Neural progenitor cell (in vitro differentiated cells): ENCODE data around the gene AOC3. TPM values are rescaled to one million over a fixed set of nuclear protein-coding genes. Genes with fewer than 3 reads are reported as not detected.
"Not testable (repeated sequence)": the region's sequence is repeated elsewhere in the genome, so short reads cannot be mapped to it uniquely, and the experiment has no call there.

Source experiments
- DNase-seq: peaks from one replicate; pipeline ENCODE4 v3.0.0-alpha.2; 2016; ENCODE audit warnings: low spot score
- H2AFZ ChIP-seq: fragments of 200-600 bp; sonication (generic); replicated peaks from 2 replicates; pipeline ENCODE4 v1.6.1; 2016; ENCODE audit warnings: antibody characterized with exemption
- H3F3A ChIP-seq: fragments of 200-600 bp; sonication (generic); 2 replicates; pipeline ENCODE4 v1.6.1; 2016; ENCODE audit warnings: antibody characterized with exemption, low read depth
- H3K27ac ChIP-seq: fragments of 200-600 bp; sonication (generic); 2 replicates; pipeline ENCODE4 v1.5.1; 2016; ENCODE audit warnings: mild to moderate bottlenecking
- H3K27me3 ChIP-seq: fragments of 200-600 bp; sonication (generic); 2 replicates; pipeline ENCODE4 v1.6.1; 2016; ENCODE audit warnings: mild to moderate bottlenecking, moderate library complexity
- H3K36me3 ChIP-seq: fragments of 200-600 bp; sonication (generic); 2 replicates; pipeline ENCODE4 v1.5.1; 2016
- H3K4me1 ChIP-seq: fragments of 200-600 bp; sonication (generic); 2 replicates; pipeline ENCODE4 v1.6.1; 2016; ENCODE audit warnings: mixed run types
- H3K4me2 ChIP-seq: fragments of 200-600 bp; sonication (generic); 2 replicates; pipeline ENCODE4 v1.6.1; 2016
- H3K4me3 ChIP-seq: fragments of 200-600 bp; sonication (generic); 2 replicates; pipeline ENCODE4 v1.5.1; 2016
- H3K79me2 ChIP-seq: fragments of 200-600 bp; sonication (generic); 2 replicates; pipeline ENCODE4 v1.6.1; 2016; ENCODE audit warnings: low read depth
- H3K9ac ChIP-seq: fragments of 200-600 bp; sonication (generic); 2 replicates; pipeline ENCODE4 v1.6.1; 2016
- H3K9me3 ChIP-seq: fragments of 200-600 bp; sonication (generic); 2 replicates; pipeline ENCODE4 v1.5.1; 2016; ENCODE audit warnings: low read depth
- H4K20me1 ChIP-seq: fragments of 200-600 bp; sonication (generic); 2 replicates; pipeline ENCODE4 v1.6.1; 2016; ENCODE audit warnings: low read depth
- H3K27ac Mint-ChIP-seq: 3 replicates; pipeline ENCODE4 v1.8.0; 2021; ENCODE audit warnings: mixed read lengths
- H3K27me3 Mint-ChIP-seq: 2 replicates; pipeline ENCODE4 v1.8.0; 2022; ENCODE audit warnings: low read depth, mild to moderate bottlenecking, inconsistent platforms, moderate library complexity, mixed read lengths; ENCODE audit not compliant: insufficient read depth
- H3K36me3 Mint-ChIP-seq: 3 replicates; pipeline ENCODE4 v1.8.0; 2021; ENCODE audit warnings: mixed read lengths
- H3K4me1 Mint-ChIP-seq: 3 replicates; pipeline ENCODE4 v1.8.0; 2021; ENCODE audit warnings: mixed read lengths
- H3K4me3 Mint-ChIP-seq: 3 replicates; pipeline ENCODE4 v1.8.0; 2021; ENCODE audit warnings: mild to moderate bottlenecking, moderate library complexity, mixed read lengths
- H3K9me3 Mint-ChIP-seq: 3 replicates; pipeline ENCODE4 v1.8.0; 2020; ENCODE audit warnings: mixed read lengths
- CTCF ChIP-seq: fragments of 200-600 bp; sonication (generic); IDR thresholded peaks from 2 replicates; pipeline ENCODE4 v1.5.1; 2017; ENCODE audit warnings: antibody characterized with exemption, mild to moderate bottlenecking
- EZH2 ChIP-seq: fragments of 200-600 bp; sonication (generic); IDR thresholded peaks from 2 replicates; pipeline ENCODE4 v1.6.1; 2017; ENCODE audit warnings: antibody characterized with exemption, mild to moderate bottlenecking, moderate library complexity
- EZH2phosphoT487 ChIP-seq: fragments of 200-600 bp; sonication (generic); IDR thresholded peaks from 2 replicates; pipeline ENCODE4 v1.6.1; 2017; ENCODE audit warnings: antibody characterized with exemption
- total RNA-seq: library from RNA; depleted of rRNA; stranded (reverse); fragments of >200 nt; gene quantifications from 2 replicates; pipeline ENCODE4 v1.2.3, GENCODE V29; 2015; ENCODE audit warnings: low replicate concordance

Gene AOC3
- total RNA-seq, 1 donor from 2014 or later = not detected

DNA sequence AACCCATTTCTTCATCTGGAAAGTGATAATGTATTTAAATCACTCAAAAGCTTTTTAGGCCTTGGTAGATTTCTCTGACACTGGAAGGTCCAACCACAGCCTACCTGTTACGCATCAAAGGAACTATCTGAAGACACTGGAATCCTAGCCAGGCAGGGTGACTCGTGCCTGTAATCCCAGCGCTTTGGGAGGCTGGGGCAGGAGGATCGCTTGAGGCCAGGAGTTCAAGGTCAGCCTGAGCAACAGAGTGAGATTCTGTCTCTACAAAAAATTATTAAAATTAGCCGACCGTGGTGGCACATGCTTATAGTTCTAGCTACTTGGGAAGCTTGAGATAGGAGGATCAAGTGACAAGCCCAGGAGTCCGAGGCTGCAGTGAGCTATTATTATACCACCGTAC lies 31.2 kb downstream of the AOC3 start:
- Mint-ChIP-seq H3K9me3 (no peaks in the 10 kb centered on the region), H3K27me3 (peaks cover 11% of the 10 kb centered on the region), H3K36me3 (no peaks in the 10 kb centered on the region), H3K4me3 (no peak overlapping the region), H3K4me1 (peaks cover 8% of the 10 kb centered on the region), H3K27ac (no peak overlapping the region)
- H3K4me1 ChIP-seq = no peaks in the 10 kb centered on the region
- H3K9me3 ChIP-seq = no peaks in the 10 kb centered on the region
- H3K36me3 ChIP-seq = no peaks in the 10 kb centered on the region
- no peak overlapping the region for H3K9ac ChIP-seq
- no peaks in the 10 kb centered on the region for H3F3A ChIP-seq
- H4K20me1 ChIP-seq = no peaks in the 10 kb centered on the region
- no peak overlapping the region for H3K4me3 ChIP-seq
- DNase-seq = no peak
- H2AFZ ChIP-seq = no peak overlapping the region
- no peak overlapping the region for H3K4me2 ChIP-seq
- no peaks in the 10 kb centered on the region for H3K79me2 ChIP-seq
- no peak overlapping the region for H3K27ac ChIP-seq
- H3K27me3 ChIP-seq = peaks cover 18% of the 10 kb centered on the region
- TF ChIP-seq EZH2 = no peak
- no peak for TF ChIP-seq CTCF
- no peak for TF ChIP-seq EZH2phosphoT487

DNA sequence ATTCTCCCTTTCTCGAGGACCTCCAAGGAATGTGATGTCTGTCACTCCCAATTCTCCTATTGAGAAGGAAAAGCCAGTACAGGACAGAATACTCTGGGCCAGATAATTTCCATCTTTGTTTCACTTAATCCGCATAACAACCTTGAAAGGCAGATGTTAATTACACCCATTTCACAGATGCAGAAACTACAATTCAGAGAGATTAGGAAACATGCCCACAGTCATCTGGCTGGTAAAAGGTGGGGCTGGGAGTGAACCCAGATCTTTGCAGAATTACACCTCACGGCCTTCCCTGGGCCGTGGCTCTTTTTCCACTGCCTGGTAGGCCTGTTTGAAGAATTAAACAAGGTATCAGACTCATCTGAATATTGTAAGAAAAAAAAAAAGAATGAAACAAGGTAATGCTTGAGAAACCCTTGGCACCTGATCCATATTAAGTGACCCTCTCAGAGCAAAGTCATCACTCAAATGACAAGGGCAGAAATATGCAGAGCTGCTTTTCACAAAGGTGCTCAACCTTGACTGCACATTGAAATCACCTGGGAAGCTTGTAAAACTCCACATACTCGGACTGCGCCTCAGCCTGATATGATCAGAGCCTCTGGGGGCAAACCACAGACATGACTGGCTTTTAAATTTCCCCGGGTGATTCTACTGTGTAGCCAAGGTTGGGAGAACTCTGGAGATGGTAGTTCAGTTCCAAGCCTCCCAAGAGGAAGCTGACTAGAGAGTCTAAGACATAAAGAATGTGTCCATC lies 33.0 kb downstream of the AOC3 start:
- Mint-ChIP-seq H3K9me3 (no peaks in the 10 kb centered on the region), H3K36me3 (no peaks in the 10 kb centered on the region), H3K4me1 (no peaks in the 10 kb centered on the region), H3K27ac (no peak overlapping the region), H3K4me3 (no peak overlapping the region), H3K27me3 (peaks cover 11% of the 10 kb centered on the region)
- H3K9me3 ChIP-seq = no peaks in the 10 kb centered on the region
- no peak for DNase-seq
- no peak overlapping the region for H2AFZ ChIP-seq
- H3K27me3 ChIP-seq = no peaks in the 10 kb centered on the region
- no peak overlapping the region for H3K4me3 ChIP-seq
- no peaks in the 10 kb centered on the region for H4K20me1 ChIP-seq
- H3K79me2 ChIP-seq = no peaks in the 10 kb centered on the region
- H3K4me1 ChIP-seq = no peaks in the 10 kb centered on the region
- H3F3A ChIP-seq = no peaks in the 10 kb centered on the region
- no peak overlapping the region for H3K9ac ChIP-seq
- H3K36me3 ChIP-seq = no peaks in the 10 kb centered on the region
- TF ChIP-seq EZH2phosphoT487 (no peak), CTCF (no peak), EZH2 (no peak)
- no peak overlapping the region for H3K27ac ChIP-seq
- H3K4me2 ChIP-seq = no peak overlapping the region

DNA sequence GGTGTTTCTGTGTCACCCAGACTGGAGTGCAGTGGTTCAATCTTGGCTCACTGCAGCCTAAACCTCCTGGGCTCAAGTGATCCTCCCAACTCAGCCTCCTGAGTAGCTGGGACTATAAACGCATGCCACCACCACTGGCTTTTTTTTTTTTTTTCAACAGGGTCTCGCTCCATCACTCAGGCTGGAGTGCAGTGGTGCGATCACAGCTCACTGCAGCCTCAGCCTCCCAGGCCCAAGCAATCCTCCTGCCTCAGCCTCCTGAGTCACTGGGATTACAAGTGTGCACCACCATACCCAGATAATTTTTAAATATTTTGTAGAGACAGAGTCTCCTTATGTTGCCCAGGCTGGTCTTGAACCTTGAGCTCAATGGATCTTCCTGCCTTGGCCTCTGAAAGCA lies 34.8 kb downstream of the AOC3 start:
- H3K27ac Mint-ChIP-seq, H3K9ac ChIP-seq, H4K20me1 ChIP-seq, H3K79me2 ChIP-seq, H3K27me3 ChIP-seq, H3K9me3 ChIP-seq, H3K27ac ChIP-seq, H3K4me3 Mint-ChIP-seq, DNase-seq, H3K36me3 ChIP-seq, H2AFZ ChIP-seq, H3K4me3 ChIP-seq, H3K9me3 Mint-ChIP-seq, H3K4me2 ChIP-seq, H3K27me3 Mint-ChIP-seq, H3K36me3 Mint-ChIP-seq, H3K4me1 Mint-ChIP-seq, H3K4me1 ChIP-seq, H3F3A ChIP-seq: not testable (repeated sequence)

GRCh38 chr17:42886283-42887176 lies 35.5 kb downstream of the AOC3 start:
- H3K9ac ChIP-seq = no peak overlapping the region
- no peaks in the 10 kb centered on the region for H3K9me3 Mint-ChIP-seq
- no peak overlapping the region for H3K4me2 ChIP-seq
- H2AFZ ChIP-seq = no peak overlapping the region
- H3K36me3 Mint-ChIP-seq = no peaks in the 10 kb centered on the region
- H3K4me1 Mint-ChIP-seq = peaks cover 3% of the 10 kb centered on the region
- no peaks in the 10 kb centered on the region for H3K9me3 ChIP-seq
- no peaks in the 10 kb centered on the region for H3K79me2 ChIP-seq
- H3K36me3 ChIP-seq = no peaks in the 10 kb centered on the region
- H3K27ac Mint-ChIP-seq = no peak overlapping the region
- no peak overlapping the region for H3K4me3 ChIP-seq
- peaks cover 5% of the 10 kb centered on the region for H3K27me3 Mint-ChIP-seq
- H3K27ac ChIP-seq = no peak overlapping the region
- H4K20me1 ChIP-seq = no peaks in the 10 kb centered on the region
- no peak for DNase-seq
- no peaks in the 10 kb centered on the region for H3K4me1 ChIP-seq
- no peak overlapping the region for H3K4me3 Mint-ChIP-seq
- TF ChIP-seq EZH2 (no peak), EZH2phosphoT487 (no peak), CTCF (no peak)
- H3F3A ChIP-seq = no peaks in the 10 kb centered on the region
- no peaks in the 10 kb centered on the region for H3K27me3 ChIP-seq
